Astrocyte (in vitro differentiated cells and primary cell): ENCODE results near the gene CCNE1. TPM values are rescaled to one million over a fixed set of nuclear protein-coding genes. Genes with fewer than 3 reads are reported as not detected.

ENCODE experiments used
- DNase-seq: peaks from one replicate; pipeline ENCODE4 v3.0.0-alpha.2; 2010; ENCODE audit warnings: low read depth
- FAIRE-seq: peaks from 2 replicates; lab custom pipeline; 2011; peaks lifted over from hg19 to GRCh38; lab: Jason Lieb, UNC
- H2AFZ ChIP-seq: 2 replicates; pipeline ENCODE4 v1.6.0; 2012; ENCODE audit warnings: low read depth, low read length, inconsistent platforms
- H3K27ac ChIP-seq: 2 replicates; pipeline ENCODE4 v1.5.1; 2011; ENCODE audit warnings: low read depth, low read length, inconsistent platforms
- H3K27me3 ChIP-seq: 2 replicates; pipeline ENCODE4 v1.6.0; 2011; ENCODE audit warnings: low read length, inconsistent platforms; ENCODE audit not compliant: insufficient read depth
- H3K36me3 ChIP-seq: 2 replicates; pipeline ENCODE4 v1.5.1; 2011; ENCODE audit warnings: low read length, inconsistent platforms; ENCODE audit not compliant: insufficient read depth
- H3K4me1 ChIP-seq: 2 replicates; pipeline ENCODE4 v1.5.1; 2011; ENCODE audit warnings: low read length, inconsistent platforms; ENCODE audit not compliant: insufficient read depth
- H3K4me2 ChIP-seq: 2 replicates; pipeline ENCODE4 v1.6.0; 2012; ENCODE audit warnings: low read length, inconsistent platforms
- H3K4me3 ChIP-seq: 2 replicates; pipeline ENCODE4 v1.5.1; 2011; ENCODE audit warnings: low read depth, mild to moderate bottlenecking, low read length, inconsistent platforms; ENCODE audit not compliant: insufficient read depth
- H3K79me2 ChIP-seq: 2 replicates; pipeline ENCODE4 v1.6.0; 2012; ENCODE audit warnings: mild to moderate bottlenecking, low read length, inconsistent platforms; ENCODE audit not compliant: insufficient read depth
- H3K9ac ChIP-seq: 2 replicates; pipeline ENCODE4 v1.6.0; 2012; ENCODE audit warnings: mild to moderate bottlenecking, low read length, inconsistent platforms
- H3K9me3 ChIP-seq: 2 replicates; pipeline ENCODE4 v1.5.1; 2012; ENCODE audit warnings: low read depth, mild to moderate bottlenecking, low read length, inconsistent platforms; ENCODE audit not compliant: insufficient read depth
- H4K20me1 ChIP-seq: 2 replicates; pipeline ENCODE4 v1.6.0; 2012; ENCODE audit warnings: low read length, inconsistent platforms; ENCODE audit not compliant: insufficient read depth
- H3K27ac Mint-ChIP-seq: one replicate; pipeline ENCODE4 v1.8.0; 2021; ENCODE audit warnings: mild to moderate bottlenecking, mixed read lengths; ENCODE audit not compliant: unreplicated experiment
- H3K27me3 Mint-ChIP-seq: one replicate; pipeline ENCODE4 v1.8.0; 2021; ENCODE audit warnings: low read depth, mixed read lengths; ENCODE audit not compliant: unreplicated experiment
- H3K36me3 Mint-ChIP-seq: one replicate; pipeline ENCODE4 v1.8.0; 2021; ENCODE audit warnings: low read depth, mixed read lengths; ENCODE audit not compliant: unreplicated experiment
- H3K4me1 Mint-ChIP-seq: one replicate; pipeline ENCODE4 v1.8.0; 2021; ENCODE audit warnings: low read depth, mixed read lengths; ENCODE audit not compliant: unreplicated experiment
- H3K4me3 Mint-ChIP-seq: one replicate; pipeline ENCODE4 v1.8.0; 2021; ENCODE audit warnings: mild to moderate bottlenecking, moderate library complexity, mixed read lengths; ENCODE audit not compliant: unreplicated experiment
- H3K9me3 Mint-ChIP-seq: one replicate; pipeline ENCODE4 v1.8.0; 2021; ENCODE audit warnings: mild to moderate bottlenecking, mixed read lengths; ENCODE audit not compliant: unreplicated experiment
- EZH2 ChIP-seq: IDR thresholded peaks from 2 replicates; pipeline ENCODE4 v1.6.1; 2012; ENCODE audit warnings: mild to moderate bottlenecking, low read length, inconsistent platforms; ENCODE audit not compliant: insufficient read depth
- total RNA-seq: library from RNA; stranded (reverse); gene quantifications from 2 replicates; pipeline ENCODE4 v1.2.1, GENCODE V29; 2021
- TF ChIP-seq, protein P1 (sequence below): IDR thresholded peaks from 2 replicates; pipeline ENCODE4 v1.5.1; 2011; ENCODE audit warnings: low read depth, mild to moderate bottlenecking, inconsistent platforms, low read length, moderate library complexity; ENCODE audit not compliant: insufficient read depth

The CCNE1 gene
- total RNA-seq, 1 donor from 2014 or later, result 8.8 TPM

- no peak overlapping the region for H3K27ac Mint-ChIP-seq
- Histone ChIP-seq H3K27ac (no peak overlapping the region), H3K36me3 (no peaks in the 10 kb centered on the region), H3K79me2 (no peaks in the 10 kb centered on the region), H3K27me3 (peaks cover 5% of the 10 kb centered on the region), H3K4me1 (no peaks in the 10 kb centered on the region), H3K9me3 (no peaks in the 10 kb centered on the region), H3K4me2 (no peak overlapping the region), H4K20me1 (no peaks in the 10 kb centered on the region), H3K9ac (no peak overlapping the region), H3K4me3 (no peak overlapping the region), H2AFZ (no peak overlapping the region)
- no peaks in the 10 kb centered on the region for H3K4me1 Mint-ChIP-seq
- no peak for FAIRE-seq
- H3K27me3 Mint-ChIP-seq, result peaks cover 21% of the 10 kb centered on the region
- no peak for DNase-seq
- peaks cover 6% of the 10 kb centered on the region for H3K9me3 Mint-ChIP-seq
- no peaks in the 10 kb centered on the region for H3K36me3 Mint-ChIP-seq
- H3K4me3 Mint-ChIP-seq, result no peak overlapping the region
- TF ChIP-seq EZH2, result no peak
- TF ChIP-seq, protein P1, sequence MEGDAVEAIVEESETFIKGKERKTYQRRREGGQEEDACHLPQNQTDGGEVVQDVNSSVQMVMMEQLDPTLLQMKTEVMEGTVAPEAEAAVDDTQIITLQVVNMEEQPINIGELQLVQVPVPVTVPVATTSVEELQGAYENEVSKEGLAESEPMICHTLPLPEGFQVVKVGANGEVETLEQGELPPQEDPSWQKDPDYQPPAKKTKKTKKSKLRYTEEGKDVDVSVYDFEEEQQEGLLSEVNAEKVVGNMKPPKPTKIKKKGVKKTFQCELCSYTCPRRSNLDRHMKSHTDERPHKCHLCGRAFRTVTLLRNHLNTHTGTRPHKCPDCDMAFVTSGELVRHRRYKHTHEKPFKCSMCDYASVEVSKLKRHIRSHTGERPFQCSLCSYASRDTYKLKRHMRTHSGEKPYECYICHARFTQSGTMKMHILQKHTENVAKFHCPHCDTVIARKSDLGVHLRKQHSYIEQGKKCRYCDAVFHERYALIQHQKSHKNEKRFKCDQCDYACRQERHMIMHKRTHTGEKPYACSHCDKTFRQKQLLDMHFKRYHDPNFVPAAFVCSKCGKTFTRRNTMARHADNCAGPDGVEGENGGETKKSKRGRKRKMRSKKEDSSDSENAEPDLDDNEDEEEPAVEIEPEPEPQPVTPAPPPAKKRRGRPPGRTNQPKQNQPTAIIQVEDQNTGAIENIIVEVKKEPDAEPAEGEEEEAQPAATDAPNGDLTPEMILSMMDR, result no peak
These were observed 54.2 kb downstream of the CCNE1 start for GRCh38 chr19:29866011-29866410.

GRCh38 chr19:29867984-29868383 is 56.2 kb downstream of the CCNE1 start:
- Mint-ChIP-seq H3K4me3 (no peak overlapping the region), H3K27ac (no peak overlapping the region), H3K4me1 (no peaks in the 10 kb centered on the region), H3K9me3 (peaks cover 5% of the 10 kb centered on the region), H3K27me3 (peaks cover 24% of the 10 kb centered on the region), H3K36me3 (no peaks in the 10 kb centered on the region)
- no peaks in the 10 kb centered on the region for H4K20me1 ChIP-seq
- H3K4me3 ChIP-seq, result no peak overlapping the region
- H3K79me2 ChIP-seq, result no peaks in the 10 kb centered on the region
- H3K4me2 ChIP-seq, result no peak overlapping the region
- TF ChIP-seq, protein P1, result no peak
- TF ChIP-seq EZH2, result no peak
- no peak for DNase-seq
- no peak overlapping the region for H3K27ac ChIP-seq
- FAIRE-seq, result no peak
- no peak overlapping the region for H3K9ac ChIP-seq
- H3K4me1 ChIP-seq, result no peaks in the 10 kb centered on the region
- no peak overlapping the region for H2AFZ ChIP-seq
- H3K9me3 ChIP-seq, result no peaks in the 10 kb centered on the region
- H3K36me3 ChIP-seq, result no peaks in the 10 kb centered on the region
- H3K27me3 ChIP-seq, result peaks cover 5% of the 10 kb centered on the region

DNA sequence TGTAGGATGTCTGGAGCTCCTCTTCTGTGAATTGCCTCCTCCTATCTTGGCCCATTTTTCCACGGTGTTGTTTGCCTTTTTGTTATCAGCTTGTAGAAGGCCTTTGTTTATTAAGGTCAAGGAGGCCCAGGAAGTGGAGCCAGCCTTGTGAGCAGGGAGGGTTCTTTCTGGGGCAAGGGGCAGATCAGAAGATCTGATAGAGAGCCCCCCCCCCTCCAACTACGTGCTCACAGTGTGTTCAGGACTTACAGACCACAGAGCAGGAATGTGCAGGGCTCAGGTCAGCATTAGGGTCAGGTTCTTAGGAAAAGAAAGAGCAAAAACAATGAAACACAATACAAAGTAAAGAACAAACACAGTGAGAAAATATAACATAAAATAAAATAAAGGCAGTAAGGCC is 59.4 kb downstream of the CCNE1 start:
- no peaks in the 10 kb centered on the region for H3K4me1 ChIP-seq
- H3K27ac Mint-ChIP-seq, result no peak overlapping the region
- no peaks in the 10 kb centered on the region for H3K27me3 ChIP-seq
- no peak overlapping the region for H3K27ac ChIP-seq
- H3K4me3 ChIP-seq, result no peak overlapping the region
- H3K4me3 Mint-ChIP-seq, result no peak overlapping the region
- H4K20me1 ChIP-seq, result no peaks in the 10 kb centered on the region
- no peaks in the 10 kb centered on the region for H3K36me3 ChIP-seq
- TF ChIP-seq, protein P1, result no peak
- TF ChIP-seq EZH2, result no peak
- H3K9me3 ChIP-seq, result no peaks in the 10 kb centered on the region
- no peaks in the 10 kb centered on the region for H3K79me2 ChIP-seq
- H3K27me3 Mint-ChIP-seq, result peaks cover 19% of the 10 kb centered on the region
- H3K9ac ChIP-seq, result no peak overlapping the region
- no peak overlapping the region for H2AFZ ChIP-seq
- peaks cover 5% of the 10 kb centered on the region for H3K9me3 Mint-ChIP-seq
- FAIRE-seq (no peak), DNase-seq (no peak)
- no peak overlapping the region for H3K4me2 ChIP-seq
- no peaks in the 10 kb centered on the region for H3K36me3 Mint-ChIP-seq
- H3K4me1 Mint-ChIP-seq, result no peaks in the 10 kb centered on the region
